ENCODE measurements around the gene MOSMO.
A peak's percentile ranks its signal among the peaks of the same experiment; 100 is the strongest.

Gene MOSMO

GRCh38 chr16:22075043-22075757 is 67.3 kb downstream of the MOSMO start:
- no peak for TF ChIP-seq CTCF (IDR thresholded peaks at IDR 0.05; ENCODE audit: insufficient read depth, missing control alignments)
- FAIRE-seq (no peak), DNase-seq (ENCODE audit: insufficient read length, low spot score) (no peak)

- no peak for TF ChIP-seq CTCF (IDR thresholded peaks at IDR 0.05; ENCODE audit: insufficient read depth, missing control alignments)
- DNase-seq (ENCODE audit: insufficient read length, low spot score), result no peak
- FAIRE-seq, result no peak
Observed at GRCh38 chr16:22075776-22076175, 67.9 kb downstream of the MOSMO start.

- DNase-seq (ENCODE audit: insufficient read length, low spot score) (peak; percentile 28), FAIRE-seq (no peak)
- peak; percentile 82 for TF ChIP-seq CTCF (IDR thresholded peaks at IDR 0.05; ENCODE audit: insufficient read depth, missing control alignments)
Observed at GRCh38 chr16:22077700-22078313, 69.9 kb downstream of the MOSMO start.

GRCh38 chr16:22078656-22079055 is 70.7 kb downstream of the MOSMO start:
- FAIRE-seq, result no peak
- TF ChIP-seq CTCF (IDR thresholded peaks at IDR 0.05; ENCODE audit: insufficient read depth, missing control alignments), result no peak
- no peak for DNase-seq (ENCODE audit: insufficient read length, low spot score)

- no peak for FAIRE-seq
- DNase-seq (ENCODE audit: insufficient read length, low spot score), result no peak
- TF ChIP-seq CTCF (IDR thresholded peaks at IDR 0.05; ENCODE audit: insufficient read depth, missing control alignments), result no peak
Observed at GRCh38 chr16:22081050-22081449, 73.1 kb downstream of the MOSMO start.

- DNase-seq (ENCODE audit: insufficient read length, low spot score) (no peak), FAIRE-seq (no peak)
- TF ChIP-seq CTCF (IDR thresholded peaks at IDR 0.05; ENCODE audit: insufficient read depth, missing control alignments), result no peak
Observed at GRCh38 chr16:22086440-22086839, 78.5 kb downstream of the MOSMO start.

DNA sequence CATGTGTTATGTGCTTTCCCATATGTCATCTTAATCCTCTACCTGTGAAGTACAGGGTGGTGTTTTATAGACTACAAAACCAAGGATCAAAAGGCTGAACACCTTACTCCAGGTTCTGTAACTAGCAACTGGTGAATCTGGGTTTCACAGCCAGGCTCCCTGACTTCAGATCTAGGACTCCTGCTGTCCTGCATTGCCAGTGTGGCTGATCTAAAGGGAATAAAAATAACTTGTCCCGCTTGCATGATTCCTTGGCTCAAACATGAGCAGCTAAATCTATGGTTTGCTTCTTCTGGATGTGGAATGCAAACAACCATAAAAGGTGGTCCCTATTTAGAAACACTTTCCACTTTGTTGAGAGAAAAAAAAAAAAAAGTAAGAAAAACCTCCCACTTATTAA is 80.7 kb downstream of the MOSMO start:
- DNase-seq (ENCODE audit: insufficient read length, low spot score) (no peak), FAIRE-seq (no peak)
- TF ChIP-seq CTCF (IDR thresholded peaks at IDR 0.05; ENCODE audit: insufficient read depth, missing control alignments), result no peak
